Stimulated activated naive CD4-positive, alpha-beta T cell treated with Interleukin-2 at 50 U/mL for 16 hours (primary cell): ENCODE results near the gene JAKMIP3.
"Not testable (repeated sequence)": the region's sequence is repeated elsewhere in the genome, so short reads cannot be mapped to it uniquely, and the experiment has no call there.

Experiments used
- DNase-seq: peaks from one replicate; lab custom pipeline; 2025; lab: John Stamatoyannopoulos, UW

JAKMIP3 gene

GRCh38 chr10:132066186-132066585 is 440 bp downstream of the JAKMIP3 start:
- no peak for DNase-seq

GRCh38 chr10:132066812-132067211 is 1.1 kb downstream of the JAKMIP3 start:
- DNase-seq: no peak

DNA sequence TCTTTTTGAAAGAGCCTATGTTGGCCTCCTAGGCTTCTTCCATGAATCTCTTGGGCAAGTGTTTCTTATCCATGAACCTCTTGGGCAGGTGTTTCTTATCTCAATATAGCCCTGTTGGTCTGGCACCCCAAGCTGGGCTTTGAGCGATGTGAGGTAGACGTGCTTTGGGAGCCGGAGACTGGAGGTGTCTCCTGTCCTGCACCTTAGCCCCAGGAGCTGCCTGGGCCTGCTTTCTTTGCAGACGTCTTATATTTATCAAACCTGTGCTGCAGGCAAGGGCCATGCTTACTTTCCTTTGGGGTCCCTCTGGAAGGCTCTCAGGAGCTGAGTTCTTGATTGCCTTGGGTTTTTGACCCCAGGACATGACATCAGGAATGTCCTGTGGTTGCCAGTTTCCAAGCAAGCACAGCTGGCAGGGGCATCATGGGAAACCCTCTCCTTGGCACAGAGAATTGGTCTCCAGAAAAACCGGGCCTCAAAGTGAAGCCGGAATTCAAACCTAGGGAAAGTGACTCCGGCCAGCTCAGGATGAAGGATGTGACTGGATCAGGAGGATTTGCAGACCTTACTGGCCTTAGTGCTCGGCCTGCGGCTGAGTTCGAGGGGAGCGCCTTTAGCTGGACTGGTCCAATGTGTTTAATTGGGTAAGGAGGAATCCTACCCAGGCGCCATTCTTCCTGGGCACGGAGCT is 2.8 kb downstream of the JAKMIP3 start:
- DNase-seq: no peak

DNA sequence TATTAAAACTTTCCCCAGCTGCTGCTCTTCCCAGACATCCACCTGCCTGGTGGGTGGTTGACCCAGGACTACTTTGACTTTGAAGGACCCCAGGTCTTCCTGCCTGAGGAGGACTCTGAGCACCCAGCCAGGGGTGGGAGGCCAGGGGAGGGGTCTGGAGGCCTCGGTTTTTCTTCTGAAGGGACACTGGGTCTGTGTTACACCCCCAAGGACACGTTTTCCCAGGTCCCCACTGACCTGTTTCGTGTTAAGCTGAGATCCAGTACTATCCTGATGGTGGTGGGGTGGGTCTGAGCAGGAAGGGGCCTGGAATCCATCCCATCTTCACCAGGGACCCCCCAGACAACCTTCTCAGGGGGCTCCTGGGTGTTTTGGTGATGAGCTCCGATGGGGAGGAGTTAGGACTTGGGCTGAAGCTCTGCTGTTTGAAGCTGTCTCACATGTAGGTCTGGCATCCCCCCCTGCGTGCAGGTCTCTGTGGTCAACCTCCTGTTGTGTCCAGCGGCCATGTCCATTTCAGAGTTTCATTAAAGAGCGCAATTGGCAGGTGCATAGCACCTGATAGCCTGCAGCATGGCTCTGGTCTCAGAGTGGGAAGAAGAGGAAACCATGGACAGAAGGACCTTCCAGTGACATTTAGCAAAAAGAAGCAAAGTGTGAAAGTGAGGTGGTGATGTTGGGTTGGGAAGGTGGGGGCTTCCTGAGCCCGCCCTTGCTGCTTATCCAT is 3.5 kb downstream of the JAKMIP3 start:
- DNase-seq: no peak

DNA sequence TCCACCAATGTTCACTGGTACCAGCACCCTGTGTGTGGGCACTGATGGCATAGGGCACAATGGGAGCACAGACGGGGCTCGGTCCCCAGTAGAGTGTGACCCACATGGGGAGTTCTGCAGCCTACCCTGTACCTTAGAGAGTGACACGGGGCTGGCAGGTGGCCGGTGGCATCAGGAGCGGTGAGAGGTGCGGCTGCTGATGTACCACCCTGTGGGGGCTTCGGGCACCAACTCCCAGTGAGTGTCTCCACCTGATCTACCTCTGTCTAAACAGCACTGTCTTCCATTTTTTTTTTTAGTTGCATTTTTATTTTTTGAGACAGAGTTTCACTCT is 4.1 kb downstream of the JAKMIP3 start:
- no peak for DNase-seq

GRCh38 chr10:132070724-132071123 is 5.0 kb downstream of the JAKMIP3 start:
- no peak for DNase-seq

DNA sequence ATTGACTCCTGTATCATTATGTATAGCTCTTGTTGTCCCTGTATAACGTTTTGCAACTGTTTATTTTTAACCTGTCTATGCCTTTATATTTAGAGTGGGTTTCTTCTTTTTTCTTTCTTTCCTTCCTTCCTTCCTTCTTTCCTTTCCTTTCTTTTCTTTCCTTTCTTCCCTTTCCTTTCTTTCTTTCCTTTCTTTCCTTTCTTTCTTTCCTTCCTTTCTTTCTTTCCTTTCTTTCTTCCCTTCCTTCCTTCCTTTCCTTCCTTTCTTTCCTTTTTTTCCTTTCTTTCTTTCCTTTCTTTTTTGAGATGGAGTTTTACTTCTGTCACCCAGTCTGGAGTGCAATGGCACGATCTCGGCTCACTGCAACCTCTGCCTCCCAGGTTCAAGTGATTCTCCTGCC is 5.9 kb downstream of the JAKMIP3 start:
- no peak for DNase-seq

DNA sequence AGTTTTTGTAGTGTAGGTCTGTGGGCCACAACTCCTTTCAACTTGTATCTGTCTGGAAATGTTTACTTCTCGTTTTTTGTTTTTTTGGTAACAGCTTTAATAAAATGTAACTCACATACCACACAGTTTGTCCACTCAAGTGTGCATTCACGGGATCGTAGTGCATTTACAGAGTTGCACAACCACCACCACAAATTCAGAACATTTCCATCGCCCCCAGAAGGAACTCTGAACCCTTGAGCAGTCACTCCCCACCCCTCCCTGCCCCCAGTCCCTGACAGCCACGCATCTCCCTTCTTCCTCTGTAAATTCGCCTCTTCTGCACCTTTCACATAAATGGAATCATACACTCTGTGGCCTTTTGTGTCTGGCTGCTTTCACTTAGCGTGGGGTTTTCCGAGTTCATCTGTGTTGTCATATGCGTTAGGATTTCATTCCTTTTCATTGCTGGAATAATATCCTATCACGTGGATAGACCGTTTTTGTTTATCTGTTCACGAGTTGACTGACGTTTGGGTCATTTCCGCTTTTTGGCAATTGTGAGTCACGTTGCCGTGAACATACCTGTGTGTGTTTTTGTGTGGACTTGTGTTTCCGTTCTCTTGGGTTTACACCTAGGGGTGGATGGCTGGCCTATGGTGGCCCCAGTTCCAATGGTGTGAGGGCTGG is 10.3 kb downstream of the JAKMIP3 start:
- DNase-seq: no peak

- DNase-seq: no peak
These were observed 10.9 kb downstream of the JAKMIP3 start for GRCh38 chr10:132076578-132077081.

DNA sequence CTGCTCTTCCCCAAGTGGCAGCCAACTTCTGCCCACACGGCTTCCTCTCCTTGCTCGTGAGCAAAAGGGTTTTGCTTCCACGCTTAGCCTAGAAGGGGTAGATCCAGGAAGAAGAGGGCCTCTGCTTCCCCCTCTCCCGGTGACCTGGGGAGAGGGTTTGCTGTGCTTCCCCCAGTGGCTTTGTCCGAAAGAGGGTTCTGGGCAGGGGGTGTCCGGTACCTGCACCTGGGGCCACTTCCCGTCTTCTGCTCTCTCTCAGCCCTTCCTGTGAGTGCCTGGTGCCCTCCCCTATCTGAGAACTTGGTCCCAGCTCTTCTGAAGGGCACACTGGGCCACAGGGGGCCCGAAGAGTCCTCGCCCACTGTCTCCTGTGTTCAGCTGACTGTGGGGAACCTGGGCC is 11.3 kb downstream of the JAKMIP3 start:
- DNase-seq: no peak

DNA sequence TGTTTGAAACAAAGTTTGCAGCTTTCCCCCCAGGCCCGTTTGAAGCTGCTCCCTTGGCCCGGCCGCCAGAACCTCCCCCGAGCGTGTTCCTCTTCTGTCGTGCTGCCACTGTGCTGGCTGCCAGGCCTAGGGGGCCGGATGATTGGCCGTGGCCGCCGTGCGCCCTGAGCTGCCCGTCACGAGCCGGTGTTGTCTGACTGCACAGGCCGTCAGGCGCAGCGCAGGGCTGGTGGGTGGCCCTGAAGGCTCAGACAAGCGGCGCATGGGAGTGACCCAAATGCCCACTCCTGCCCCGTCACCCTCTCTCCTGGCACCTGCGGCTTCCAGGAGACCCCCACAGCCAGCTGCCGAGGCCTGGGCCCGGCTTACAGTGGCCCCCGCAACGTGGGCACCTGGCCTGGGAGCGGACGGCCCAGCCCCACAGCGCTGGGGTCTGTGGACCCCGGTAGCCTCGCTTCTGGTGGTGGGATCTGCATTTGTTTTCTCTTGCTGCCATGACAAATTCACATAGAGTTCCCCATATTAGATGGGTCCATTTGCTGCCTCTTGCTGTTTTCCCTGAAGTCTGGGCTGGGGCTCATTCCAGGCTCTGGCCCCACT is 13.1 kb downstream of the JAKMIP3 start:
- no peak for DNase-seq

DNA sequence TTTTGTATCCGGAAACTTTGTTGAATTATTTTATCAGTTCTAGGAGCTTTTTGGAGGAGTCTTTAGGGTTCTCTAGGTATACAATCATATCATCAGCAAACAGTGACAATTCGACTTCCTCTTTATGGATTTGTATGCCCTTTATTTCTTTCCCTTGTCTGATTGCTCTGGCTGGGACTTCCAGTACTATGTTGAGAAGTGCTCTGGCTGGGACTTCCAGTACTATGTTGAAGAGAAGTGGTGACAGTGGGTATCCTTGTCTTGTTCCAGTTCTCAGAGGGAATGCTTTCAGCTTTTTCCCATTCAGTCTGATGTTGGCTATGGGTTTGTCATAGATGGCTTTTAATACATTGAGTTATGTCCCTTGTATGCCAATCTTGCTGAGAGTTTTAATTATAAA is 18.6 kb downstream of the JAKMIP3 start:
- not testable (repeated sequence) for DNase-seq

DNA sequence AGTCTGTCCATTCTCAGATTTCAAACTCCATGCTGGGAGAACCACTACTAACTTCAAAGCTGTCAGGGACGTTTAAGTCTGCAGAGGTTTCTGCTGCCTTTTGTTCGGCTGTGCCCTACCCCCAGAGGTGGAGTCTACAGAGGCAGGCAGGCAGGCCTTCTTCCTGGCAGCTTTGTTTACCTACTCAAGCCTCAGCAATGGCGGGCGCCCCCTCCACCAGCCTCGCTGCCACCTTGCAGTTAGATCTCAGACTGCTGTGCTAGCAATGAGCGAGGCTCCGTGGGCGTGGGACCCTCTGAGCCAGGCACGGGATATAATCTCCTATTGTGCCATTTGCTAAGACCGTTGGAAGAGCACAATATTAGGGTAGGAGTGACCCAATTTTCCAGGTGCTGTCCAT is 27.5 kb downstream of the JAKMIP3 start:
- DNase-seq: not testable (repeated sequence)

DNA sequence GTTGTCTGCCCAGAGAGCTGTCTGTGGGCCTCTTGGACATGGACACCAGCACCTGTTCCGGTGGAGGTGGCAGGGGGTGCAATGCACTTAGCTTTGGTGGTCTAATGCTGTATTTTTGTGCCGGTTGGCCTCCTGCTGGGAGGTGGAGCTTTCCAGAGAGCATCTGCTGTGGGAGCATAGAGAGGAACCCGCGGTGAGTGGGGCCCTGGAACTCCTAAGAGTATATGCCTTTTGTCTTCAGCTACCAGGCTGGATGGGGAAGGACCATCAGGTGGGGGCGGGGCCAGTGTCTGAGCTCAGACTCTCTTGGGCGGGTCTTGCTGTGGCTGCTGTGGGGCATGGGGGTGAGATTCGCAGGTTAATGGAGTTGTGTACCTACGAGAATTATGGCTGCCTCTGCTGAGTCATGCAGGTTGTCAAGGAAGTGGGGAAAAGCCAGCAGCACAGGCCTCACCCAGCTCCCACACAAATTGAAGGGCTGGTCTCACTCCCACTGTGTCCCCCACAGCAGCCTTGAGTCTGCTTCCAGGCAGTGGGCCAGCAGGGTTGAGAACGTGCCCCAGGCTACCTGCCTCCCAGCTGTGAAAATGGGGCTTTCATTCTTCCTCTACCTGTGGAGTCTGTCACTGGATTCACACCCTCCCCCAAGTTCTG is 29.0 kb downstream of the JAKMIP3 start:
- no peak for DNase-seq

- no peak for DNase-seq
These were observed 29.8 kb downstream of the JAKMIP3 start for GRCh38 chr10:132095403-132096113.

- DNase-seq: no peak
These were observed 30.5 kb downstream of the JAKMIP3 start for GRCh38 chr10:132096223-132096622.

DNA sequence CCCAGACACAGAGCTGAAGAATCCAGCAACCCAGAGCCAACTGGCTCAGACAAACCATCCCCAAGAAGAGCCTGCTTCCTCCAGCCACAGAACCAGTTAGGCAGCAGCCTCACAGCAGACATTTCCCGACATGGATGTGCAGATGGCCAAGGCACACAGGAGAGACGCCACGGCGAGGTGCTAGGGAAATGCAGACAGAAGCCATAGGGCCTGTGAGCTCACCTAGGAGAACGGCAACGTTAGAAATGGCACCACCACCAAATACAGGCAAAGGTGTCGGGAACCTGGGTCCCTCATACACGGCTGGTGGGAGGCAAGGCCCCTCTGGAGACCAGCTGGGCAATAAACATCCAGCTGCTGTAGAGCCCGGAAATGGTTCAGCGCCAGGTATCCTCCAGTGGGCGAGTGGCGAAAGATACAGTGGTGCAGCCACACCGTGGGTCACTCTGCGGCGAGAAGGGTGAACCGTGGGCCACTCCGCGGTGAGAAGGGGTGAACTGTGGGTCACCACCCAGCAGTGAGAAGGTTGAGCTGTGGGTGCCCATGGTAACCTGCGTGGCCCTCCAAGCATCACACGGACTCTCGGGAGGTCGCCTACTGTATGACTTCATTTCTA is 31.2 kb downstream of the JAKMIP3 start:
- no peak for DNase-seq

- no peak for DNase-seq
These were observed 32.0 kb downstream of the JAKMIP3 start for GRCh38 chr10:132097609-132098377.

GRCh38 chr10:132098539-132099388 is 33.0 kb downstream of the JAKMIP3 start:
- no peak for DNase-seq
